Gastrocnemius medialis (tissue), 4 donors: ENCODE results near the gene AKR1C2. TPM values are rescaled to one million over a fixed set of nuclear protein-coding genes. Genes with fewer than 3 reads are reported as not detected.
"Not testable (repeated sequence)": the region's sequence is repeated elsewhere in the genome, so short reads cannot be mapped to it uniquely, and the experiment has no call there.

Experiments used
- ATAC-seq, 2 donors: fragments of 150-250 bp; one replicate each; pipeline ENCODE4 v1.9.1; 2016
- DNase-seq, 2 donors: peaks; one replicate each; pipeline ENCODE4 v3.0.0-alpha.2; 2019
- H3K27ac ChIP-seq, 4 donors: fragments of 200-600 bp; sonication (generic); 1 replicate in 1 of 4; 2 replicates in 3 of 4; pipeline ENCODE4 v1.5.1; 2016 to 2018; ENCODE audit warnings: mild to moderate bottlenecking in 2 of 4, moderate library complexity in 1 of 4
- H3K27me3 ChIP-seq, 3 donors: fragments of 200-600 bp; sonication (generic) in 2 of 3; 1 replicate in 1 of 3; 2 replicates in 2 of 3; pipeline versions ENCODE4 v1.5.1 to v1.6.0; 2016 to 2019; ENCODE audit warnings: mild to moderate bottlenecking in 1 of 3, moderate library complexity in 1 of 3
- H3K36me3 ChIP-seq, 2 donors: fragments of 200-600 bp; sonication (generic) in 1 of 2; one replicate each; pipeline ENCODE4 v1.5.1; 2017 to 2018
- H3K4me1 ChIP-seq, 2 donors: fragments of 200-600 bp; sonication (generic) in 1 of 2; one replicate each; pipeline ENCODE4 v1.5.1; 2016 to 2017; ENCODE audit warnings: mild to moderate bottlenecking in 2 of 2
- H3K4me3 ChIP-seq, 4 donors: fragments of 200-600 bp; sonication (generic) in 3 of 4; 1 replicate in 1 of 4; 2 replicates in 3 of 4; pipeline ENCODE4 v1.5.1; 2016 to 2019; ENCODE audit warnings: mild to moderate bottlenecking in 2 of 4
- H3K9me3 ChIP-seq, 3 donors: fragments of 200-600 bp; sonication (generic) in 2 of 3; 1 replicate in 1 of 3; 2 replicates in 2 of 3; pipeline ENCODE4 v1.5.1; 2016 to 2019
- CTCF ChIP-seq, 5 experiments: fragments of 450-650 bp in 3 of 5; fragments of 200-600 bp in 2 of 5; sonication (generic) in 2 of 5; IDR thresholded peaks in 4 of 5; conservative IDR thresholded peaks in 1 of 5; 1 replicate in 4 of 5; 2 replicates in 1 of 5; pipeline ENCODE4 v1.5.1; 2016 to 2019; ENCODE audit warnings: antibody characterized with exemption in 5 of 5, mild to moderate bottlenecking in 3 of 5, moderate library complexity in 3 of 5
- POLR2A ChIP-seq, 2 donors: fragments of 450-650 bp; IDR thresholded peaks; one replicate each; pipeline ENCODE4 v1.6.1; 2017; ENCODE audit warnings: antibody characterized with exemption in 2 of 2, mild to moderate bottlenecking in 2 of 2, moderate library complexity in 2 of 2
- in situ Hi-C, 4 donors: fragments of 200-750 bp; cut with MboI; loops; one replicate each; pipeline versions ENCODE4 v1.15.0 to v1.8.0; 2017; ENCODE audit warnings: low sequenced_read_pairs in 4 of 4
- intact Hi-C: fragments of 100-400 bp; cut with DNase I; formaldehyde crosslinking; loops from one replicate; pipeline ENCODE4 v1.15.1; 2023; ENCODE audit warnings: low total_unique reads
- total RNA-seq, 4 donors: library from RNA; depleted of rRNA; stranded (reverse); fragments of >200 nt; gene quantifications; one replicate each; pipeline versions ENCODE4 v1.1.0 to v1.2.3, GENCODE V29; 2016

The AKR1C2 gene
- total RNA-seq, 4 donors from 2014 or later: 325 to 380 (median 345) TPM

GRCh38 chr10:5014936-5015335 is 11.3 kb upstream of the AKR1C2 start:
- TF ChIP-seq POLR2A (IDR thresholded peaks at IDR 0.05): no peak
- TF ChIP-seq CTCF (IDR thresholded peaks at IDR 0.05 in 4 of 5, conservative IDR thresholded peaks at IDR 0.05 in 1 of 5): peak in 2 of 5 experiments; percentile 14 to 23
- peak; percentile 34 to 41 for ATAC-seq
- intact Hi-C loops: loop anchor here (5.0 kb wide), 1 partner anchor 77 kb away; the partner anchor contains the start of gene AKR1C3

GRCh38 chr10:5014200-5014910 is 10.7 kb upstream of the AKR1C2 start:
- H3K9me3 ChIP-seq, H3K4me3 ChIP-seq, DNase-seq, intact Hi-C loops, H3K27me3 ChIP-seq, H3K27ac ChIP-seq, H3K36me3 ChIP-seq, ATAC-seq: not testable (repeated sequence)
- H3K4me1 ChIP-seq: peaks cover 17 to 36% of the 10 kb centered on the region in 2 donors
- in situ Hi-C loops: loop anchor here in 1 of 4 donors (25.0 kb wide), 1 partner anchor 273 kb away; no protein-coding TSS in a partner anchor

More at GRCh38 chr10:5014936-5015335, 11.3 kb upstream of the AKR1C2 start:
- Histone ChIP-seq H3K27me3 (no peaks in the 10 kb centered on the region), H3K4me3 (no peak overlapping the region), H3K9me3 (no peaks in the 10 kb centered on the region), H3K4me1 (peaks cover 23 to 42% of the 10 kb centered on the region in 2 donors), H3K36me3 (no peaks in the 10 kb centered on the region), H3K27ac (no peak overlapping the region)
- no peak for DNase-seq
- in situ Hi-C loops: loop anchor here in 1 of 4 donors (25.0 kb wide), 1 partner anchor 272 kb away; no protein-coding TSS in a partner anchor

- Histone ChIP-seq H3K27me3 (no peaks in the 10 kb centered on the region), H3K27ac (no peak overlapping the region), H3K4me3 (no peak overlapping the region), H3K36me3 (no peaks in the 10 kb centered on the region), H3K4me1 (peaks cover 7 to 27% of the 10 kb centered on the region in 2 donors), H3K9me3 (no peaks in the 10 kb centered on the region)
- ATAC-seq (no peak), DNase-seq (no peak)
- in situ Hi-C loops (loop anchor here in 1 of 4 donors (25.0 kb wide), 1 partner anchor 274 kb away; no protein-coding TSS in a partner anchor), intact Hi-C loops (no loop called here)
- TF ChIP-seq CTCF (IDR thresholded peaks at IDR 0.05 in 4 of 5, conservative IDR thresholded peaks at IDR 0.05 in 1 of 5) (no peak), POLR2A (IDR thresholded peaks at IDR 0.05) (no peak)
Observed at GRCh38 chr10:5013385-5013784, 9.7 kb upstream of the AKR1C2 start.

GRCh38 chr10:5012595-5012994 is 8.9 kb upstream of the AKR1C2 start:
- in situ Hi-C loops: loop anchor here in 1 of 4 donors (25.0 kb wide), 1 partner anchor 275 kb away; no protein-coding TSS in a partner anchor
- no peak for TF ChIP-seq CTCF (IDR thresholded peaks at IDR 0.05 in 4 of 5, conservative IDR thresholded peaks at IDR 0.05 in 1 of 5)
- no peak for TF ChIP-seq POLR2A (IDR thresholded peaks at IDR 0.05)
- Histone ChIP-seq H3K36me3 (no peaks in the 10 kb centered on the region), H3K27me3 (no peaks in the 10 kb centered on the region), H3K4me1 (peaks cover 0 to 19% of the 10 kb centered on the region in 2 donors), H3K4me3 (no peak overlapping the region), H3K9me3 (no peaks in the 10 kb centered on the region), H3K27ac (no peak overlapping the region)
- intact Hi-C loops: no loop called here
- DNase-seq (no peak), ATAC-seq (no peak)

- in situ Hi-C loops: loop anchor here in 1 of 4 donors (25.0 kb wide), 1 partner anchor 276 kb away; no protein-coding TSS in a partner anchor
- H3K4me1 ChIP-seq, H3K27me3 ChIP-seq, H3K9me3 ChIP-seq, H3K27ac ChIP-seq, H3K36me3 ChIP-seq, DNase-seq, ATAC-seq, H3K4me3 ChIP-seq, intact Hi-C loops: not testable (repeated sequence)
Observed at GRCh38 chr10:5011392-5011791, 7.7 kb upstream of the AKR1C2 start.

GRCh38 chr10:5010043-5010442 is 6.4 kb upstream of the AKR1C2 start:
- DNase-seq, H3K4me3 ChIP-seq, ATAC-seq, H3K27me3 ChIP-seq, intact Hi-C loops, H3K9me3 ChIP-seq, H3K27ac ChIP-seq, H3K36me3 ChIP-seq, H3K4me1 ChIP-seq: not testable (repeated sequence)
- in situ Hi-C loops: loop anchor here in 1 of 4 donors (25.0 kb wide), 1 partner anchor 277 kb away; no protein-coding TSS in a partner anchor

- intact Hi-C loops, H3K9me3 ChIP-seq, ATAC-seq, DNase-seq, H3K36me3 ChIP-seq, H3K27me3 ChIP-seq, H3K27ac ChIP-seq, H3K4me1 ChIP-seq, H3K4me3 ChIP-seq: not testable (repeated sequence)
- in situ Hi-C loops: loop anchor here in 1 of 4 donors (25.0 kb wide), 1 partner anchor 278 kb away; no protein-coding TSS in a partner anchor
Observed at GRCh38 chr10:5008857-5009548, 5.3 kb upstream of the AKR1C2 start.

GRCh38 chr10:5004501-5004900 is 844 bp upstream of the AKR1C2 start:
- in situ Hi-C loops: loop anchor here in 1 of 4 donors (25.0 kb wide), 1 partner anchor 283 kb away; no protein-coding TSS in a partner anchor
- intact Hi-C loops, ATAC-seq: not testable (repeated sequence)

More at GRCh38 chr10:5004501-5004900, 844 bp upstream of the AKR1C2 start:
- not testable (repeated sequence) for H3K4me3 ChIP-seq, H3K27me3 ChIP-seq, H3K36me3 ChIP-seq, H3K9me3 ChIP-seq, DNase-seq, H3K27ac ChIP-seq
- peaks cover 3 to 20% of the 10 kb centered on the region in 2 donors for H3K4me1 ChIP-seq
